Endothelial cell of umbilical vein (primary cell): ENCODE results near the gene ENOX2. TPM values are rescaled to one million over a fixed set of nuclear protein-coding genes. Genes with fewer than 3 reads are reported as not detected.

Experiments used
- BruUV-seq: library from RNA; stranded (reverse); fragments of 400-500 nt; replicated peaks from 2 replicates; lab custom pipeline; 2021; lab: Mats Ljungman, UMichigan
- CTCF ChIA-PET: fragments of 300-600, 350-600 bp; sonication (Branson Sonifier 250); formaldehyde crosslinking; loops from one replicate; lab custom pipeline; 2021; ENCODE audit warnings: antibody characterized with exemption, inconsistent platforms; lab: Charles Lee
- POLR2A ChIA-PET: fragments of 300-600, 350-600 bp; sonication (Branson Sonifier 250); formaldehyde crosslinking; loops from one replicate; lab custom pipeline; 2021; ENCODE audit warnings: antibody characterized with exemption, inconsistent platforms; lab: Charles Lee
- DNase-seq: peaks from one replicate; pipeline ENCODE4 v3.0.0-alpha.2; 2011; ENCODE audit warnings: low read depth, low spot score
- FAIRE-seq: peaks from 2 replicates; lab custom pipeline; 2011; peaks lifted over from hg19 to GRCh38; lab: Jason Lieb, UNC
- H2AFZ ChIP-seq: 2 replicates; pipeline ENCODE4 v1.6.0; 2012; ENCODE audit warnings: low read depth, low read length, control low read depth, inconsistent platforms
- H3K27ac ChIP-seq: 2 replicates; pipeline ENCODE4 v1.5.1; 2011; ENCODE audit warnings: low read depth, mild to moderate bottlenecking, control low read depth, low read length, moderate library complexity; ENCODE audit not compliant: insufficient read depth
- H3K27me3 ChIP-seq, 2 experiments: 2 replicates each; pipeline versions ENCODE4 v1.6.0 to v1.6.1; 2011; ENCODE audit warnings: low read length in 2 of 2, mixed read lengths in 1 of 2; ENCODE audit not compliant: control insufficient read depth in 2 of 2, insufficient read depth in 2 of 2
- H3K36me3 ChIP-seq, 2 experiments: 2 replicates in 1 of 2; 3 replicates in 1 of 2; pipeline ENCODE4 v1.5.1; 2011; ENCODE audit warnings: low read length in 2 of 2, mild to moderate bottlenecking in 1 of 2, moderate library complexity in 1 of 2; ENCODE audit not compliant: control insufficient read depth in 2 of 2, insufficient read depth in 2 of 2; ENCODE audit errors: extremely low read depth in 1 of 2
- H3K4me1 ChIP-seq: 3 replicates; pipeline ENCODE4 v1.5.1; 2011; ENCODE audit warnings: mild to moderate bottlenecking, low read length; ENCODE audit not compliant: control insufficient read depth, insufficient read depth; ENCODE audit errors: extremely low read depth
- H3K4me2 ChIP-seq: 2 replicates; pipeline ENCODE4 v1.6.1; 2011; ENCODE audit warnings: low read length, control low read depth, mixed read lengths; ENCODE audit not compliant: insufficient read depth
- H3K4me3 ChIP-seq, 3 experiments: fragments of 200-600 bp in 1 of 3; sonication (generic), shearing (Covaris generic) in 1 of 3; replicated peaks in 1 of 3; 2 replicates each; pipeline ENCODE4 v1.5.1; 2011 to 2016; ENCODE audit warnings: control low read depth in 3 of 3, low read length in 3 of 3, mild to moderate bottlenecking in 2 of 3, inconsistent platforms in 1 of 3, low read depth in 1 of 3, moderate library complexity in 1 of 3; ENCODE audit not compliant: insufficient read depth in 1 of 3
- H3K79me2 ChIP-seq: 2 replicates; pipeline ENCODE4 v1.6.0; 2012; ENCODE audit warnings: low read length, inconsistent platforms; ENCODE audit not compliant: control insufficient read depth, insufficient read depth
- H3K9ac ChIP-seq: replicated peaks from 2 replicates; pipeline ENCODE3; 2011; ENCODE audit warnings: low read length, control low read depth; ENCODE audit not compliant: insufficient read depth; ENCODE audit errors: extremely low read depth
- H3K9me1 ChIP-seq: replicated peaks from 3 replicates; pipeline ENCODE4 v1.6.0; 2011; ENCODE audit warnings: mild to moderate bottlenecking, low read length; ENCODE audit not compliant: control insufficient read depth, insufficient read depth; ENCODE audit errors: extremely low read depth
- H3K9me3 ChIP-seq: replicated peaks from 2 replicates; pipeline ENCODE4 v1.5.1; 2012; ENCODE audit warnings: low read length, inconsistent platforms; ENCODE audit not compliant: control insufficient read depth, insufficient read depth
- H4K20me1 ChIP-seq: replicated peaks from 2 replicates; pipeline ENCODE3; 2011; ENCODE audit warnings: mild to moderate bottlenecking, low read length; ENCODE audit not compliant: control insufficient read depth, insufficient read depth; ENCODE audit errors: extremely low read depth
- CTCF ChIP-seq, 2 donors: IDR thresholded peaks; 1 replicate in 1 of 2; 2 replicates in 1 of 2; pipeline ENCODE4 v1.5.1; 2011; ENCODE audit warnings: low read length in 2 of 2, mild to moderate bottlenecking in 2 of 2, moderate library complexity in 2 of 2, control low read depth in 1 of 2, inconsistent platforms in 1 of 2, low read depth in 1 of 2; ENCODE audit not compliant: insufficient read depth in 1 of 2; ENCODE audit errors: extremely low read depth in 1 of 2
- EZH2 ChIP-seq: IDR thresholded peaks from 2 replicates; pipeline ENCODE4 v1.6.1; 2012; ENCODE audit warnings: borderline replicate concordance, low read depth, mild to moderate bottlenecking, moderate library complexity, low read length, inconsistent platforms; ENCODE audit not compliant: severe bottlenecking
- FOS ChIP-seq: IDR thresholded peaks from 2 replicates; pipeline ENCODE4 v1.6.1; 2011; ENCODE audit warnings: mild to moderate bottlenecking, low read length, moderate library complexity, borderline replicate concordance; ENCODE audit not compliant: insufficient read depth
- GATA2 ChIP-seq: IDR thresholded peaks from 2 replicates; pipeline ENCODE4 v1.7.0; 2011; ENCODE audit warnings: low read depth, mild to moderate bottlenecking, moderate library complexity, mixed read lengths, low read length; ENCODE audit not compliant: insufficient read length, insufficient read depth
- POLR2A ChIP-seq: IDR thresholded peaks from 2 replicates; pipeline ENCODE4 v1.6.1; 2012; ENCODE audit warnings: low read depth, mild to moderate bottlenecking, control low read depth, low read length
- POLR2AphosphoS5 ChIP-seq: IDR thresholded peaks from 2 replicates; pipeline ENCODE4 v1.6.1; 2012; ENCODE audit warnings: low read depth, mild to moderate bottlenecking, control low read depth, low read length, moderate library complexity; ENCODE audit not compliant: insufficient read depth
- dilution Hi-C: fragments of 300-500 bp; cut with MboI; formaldehyde crosslinking; loops from one replicate; pipeline ENCODE4 v1.15.0; 2019; ENCODE audit warnings: low sequenced_read_pairs; ENCODE audit not compliant: extremely low pct_ligation_motif_present
- intact Hi-C: fragments of 100-400 bp; cut with micrococcal nuclease; formaldehyde crosslinking; loops from one replicate; pipeline ENCODE4 v1.10.0; 2022
- polyA plus RNA-seq, 4 experiments: library from polyadenylated mRNA; depleted of rRNA in 3 of 4; stranded (reverse) in 3 of 4; unstranded in 1 of 4; fragments of >200 nt; gene quantifications; 2 replicates each; pipeline versions ENCODE4 v1.2.1 to v1.2.3, GENCODE V29; 2011 to 2012; ENCODE audit warnings: missing spikeins in 1 of 4
- total RNA-seq: library from RNA; stranded (reverse); gene quantifications from 2 replicates; pipeline ENCODE4 v1.2.3, GENCODE V29; 2021

The ENOX2 gene
- total and polyA plus RNA-seq, 2 donors (not counting 3 experiments of a cell fraction or from before 2014, with no cell fraction given): 5.5 to 13.1 TPM

GRCh38 chrX:130626521-130626920 lies 276.5 kb downstream of the ENOX2 start:
- FAIRE-seq: peak; percentile 26
- H3K9ac ChIP-seq: no peak overlapping the region

GRCh38 chrX:130625386-130625785 lies 277.6 kb downstream of the ENOX2 start:
- no peaks in the 10 kb centered on the region for H4K20me1 ChIP-seq
- CTCF ChIA-PET: no interaction called here
- DNase-seq (no peak), FAIRE-seq (no peak)
- H3K9me3 ChIP-seq: no peaks in the 10 kb centered on the region
- no peak overlapping the region for H3K27ac ChIP-seq
- no TSS peak for BruUV-seq
- dilution Hi-C loops: no loop called here
- no peaks in the 10 kb centered on the region for H3K36me3 ChIP-seq
- TF ChIP-seq EZH2 (no peak), FOS (no peak), POLR2AphosphoS5 (no peak), CTCF (IDR thresholded peaks at IDR 0.05; ENCODE audit: extremely low read depth in 1 of 2, insufficient read depth in 1 of 2, low read depth in 1 of 2, low read length in 2 of 2) (no peak), GATA2 (no peak)
- no peaks in the 10 kb centered on the region for H3K4me1 ChIP-seq
- H3K79me2 ChIP-seq: no peaks in the 10 kb centered on the region
- POLR2A ChIA-PET: no interaction called here
- no peak overlapping the region for H3K9ac ChIP-seq
- H3K9me1 ChIP-seq: no peaks in the 10 kb centered on the region
- H2AFZ ChIP-seq: no peak overlapping the region
- H3K4me3 ChIP-seq: no peak overlapping the region
- H3K4me2 ChIP-seq: no peak overlapping the region
- no peaks in the 10 kb centered on the region for H3K27me3 ChIP-seq
- intact Hi-C loops: no loop called here

More at GRCh38 chrX:130626521-130626920, 276.5 kb downstream of the ENOX2 start:
- Histone ChIP-seq H4K20me1 (no peaks in the 10 kb centered on the region), H3K4me2 (no peak overlapping the region), H3K27ac (no peak overlapping the region), H3K79me2 (no peaks in the 10 kb centered on the region), H3K4me1 (no peaks in the 10 kb centered on the region), H3K4me3 (no peak overlapping the region), H3K36me3 (no peaks in the 10 kb centered on the region), H3K27me3 (no peaks in the 10 kb centered on the region), H2AFZ (no peak overlapping the region), H3K9me1 (no peaks in the 10 kb centered on the region), H3K9me3 (no peaks in the 10 kb centered on the region)
- ChIA-PET CTCF (no interaction called here), POLR2A (no interaction called here)
- BruUV-seq: no TSS peak
- no peak for DNase-seq
- dilution Hi-C loops: no loop called here
- intact Hi-C loops: no loop called here
- TF ChIP-seq FOS (no peak), POLR2A (no peak), EZH2 (no peak)
